Thyroid gland (tissue), 4 donors: Measurements from ENCODE around the gene EXOSC5.

ENCODE experiments used
- CTCF ChIP-seq, 6 experiments: fragments of 200-600 bp in 3 of 6; fragments of 450-650 bp in 3 of 6; sonication (generic) in 3 of 6; IDR thresholded peaks; one replicate each; pipeline ENCODE4 v1.5.1; 2016 to 2019; ENCODE audit warnings: antibody characterized with exemption in 6 of 6, mild to moderate bottlenecking in 2 of 6, inconsistent platforms in 1 of 6, moderate library complexity in 1 of 6
- POLR2A ChIP-seq, 2 donors: fragments of 450-650 bp; IDR thresholded peaks; one replicate each; pipeline ENCODE4 v1.6.1; 2017; ENCODE audit warnings: antibody characterized with exemption in 2 of 2, mild to moderate bottlenecking in 2 of 2, moderate library complexity in 1 of 2

- peak; percentile 53 to 84 (median 68) for TF ChIP-seq CTCF (IDR thresholded peaks at IDR 0.05)
- peak in 1 of 2 donors; percentile 21 for TF ChIP-seq POLR2A (IDR thresholded peaks at IDR 0.05)
Measured at GRCh38 chr19:41353466-41354342, 43.5 kb downstream of the EXOSC5 start, which contains the start of gene TGFB1.
